HG03521 (cell line): ENCODE data around the gene TSPAN31.
"Not testable (repeated sequence)": the region's sequence is repeated elsewhere in the genome, so short reads cannot be mapped to it uniquely, and the experiment has no call there.

Experiments used
- ATAC-seq: cut with Tn5 transposase; IDR thresholded peaks from one replicate; pipeline ENCODE4 v1.9.1; 2021; ENCODE audit warnings: mild to moderate bottlenecking, moderate library complexity; ENCODE audit not compliant: unreplicated experiment

Gene TSPAN31

GRCh38 chr12:57765698-57766463 is 21.0 kb downstream of the TSPAN31 start:
- ATAC-seq: no peak

- ATAC-seq: no peak
These were observed 21.8 kb downstream of the TSPAN31 start, which contains the start of gene CYP27B1 for GRCh38 chr12:57766464-57767304. Gene CYP27B1, minus strand, starts transcription at chr12:57767078. Its CDS starts 37 bp downstream, at chr12:57767041.

GRCh38 chr12:57767305-57767698 is 22.5 kb downstream of the TSPAN31 start:
- ATAC-seq: no peak

GRCh38 chr12:57767876-57768275 is 23.0 kb downstream of the TSPAN31 start:
- no peak for ATAC-seq

GRCh38 chr12:57769594-57769993 is 24.8 kb downstream of the TSPAN31 start:
- no peak for ATAC-seq

GRCh38 chr12:57770734-57771133 is 25.9 kb downstream of the TSPAN31 start:
- ATAC-seq: no peak

- peak; percentile 57 for ATAC-seq
These were observed 26.5 kb downstream of the TSPAN31 start for GRCh38 chr12:57771236-57771872.

- peak; percentile 77 for ATAC-seq
These were observed 27.1 kb downstream of the TSPAN31 start, which contains the start of gene METTL1 for GRCh38 chr12:57771873-57772428. Gene METTL1, minus strand, starts transcription at chr12:57772105. Its CDS starts 22 bp downstream, at chr12:57772083.

GRCh38 chr12:57772429-57773322 is 27.8 kb downstream of the TSPAN31 start, which contains the start of gene EEF1AKMT3:
Gene EEF1AKMT3, plus strand, starts transcription at chr12:57772614. Its CDS starts 111 bp downstream, at chr12:57772725.
- peak; percentile 31 for ATAC-seq

- ATAC-seq: not testable (repeated sequence)
These were observed 29.8 kb downstream of the TSPAN31 start for GRCh38 chr12:57774634-57775033.

- no peak for ATAC-seq
These were observed 30.2 kb downstream of the TSPAN31 start for GRCh38 chr12:57775044-57775443.

GRCh38 chr12:57775563-57776246 is 30.9 kb downstream of the TSPAN31 start:
- no peak for ATAC-seq

GRCh38 chr12:57776247-57776587 is 31.4 kb downstream of the TSPAN31 start:
- ATAC-seq: no peak

- no peak for ATAC-seq
These were observed 32.5 kb downstream of the TSPAN31 start for GRCh38 chr12:57777367-57777766.

- ATAC-seq: no peak
These were observed 33.1 kb downstream of the TSPAN31 start for GRCh38 chr12:57777911-57778310.

- no peak for ATAC-seq
These were observed 34.9 kb downstream of the TSPAN31 start for GRCh38 chr12:57779736-57780135.

- no peak for ATAC-seq
These were observed 35.6 kb downstream of the TSPAN31 start for GRCh38 chr12:57780284-57780897.

- ATAC-seq: no peak
These were observed 36.4 kb downstream of the TSPAN31 start for GRCh38 chr12:57781244-57781643.

- ATAC-seq: no peak
These were observed 37.0 kb downstream of the TSPAN31 start for GRCh38 chr12:57781801-57782200.
